DMS53 treated with DMSO at 0.1 percent for 48 hours (cell line): ENCODE data around the gene CERS6.
"Not testable (repeated sequence)": the region's sequence is repeated elsewhere in the genome, so short reads cannot be mapped to it uniquely, and the experiment has no call there.

ENCODE experiments used
- DNase-seq: peaks from one replicate; lab custom pipeline; 2025; ENCODE audit not compliant: unreplicated experiment; lab: John Stamatoyannopoulos, UW

Gene CERS6

GRCh38 chr2:168791140-168791539, 335.1 kb downstream of the CERS6 start:
- DNase-seq, result not testable (repeated sequence)

GRCh38 chr2:168793596-168793995, 337.5 kb downstream of the CERS6 start:
- no peak for DNase-seq

DNA sequence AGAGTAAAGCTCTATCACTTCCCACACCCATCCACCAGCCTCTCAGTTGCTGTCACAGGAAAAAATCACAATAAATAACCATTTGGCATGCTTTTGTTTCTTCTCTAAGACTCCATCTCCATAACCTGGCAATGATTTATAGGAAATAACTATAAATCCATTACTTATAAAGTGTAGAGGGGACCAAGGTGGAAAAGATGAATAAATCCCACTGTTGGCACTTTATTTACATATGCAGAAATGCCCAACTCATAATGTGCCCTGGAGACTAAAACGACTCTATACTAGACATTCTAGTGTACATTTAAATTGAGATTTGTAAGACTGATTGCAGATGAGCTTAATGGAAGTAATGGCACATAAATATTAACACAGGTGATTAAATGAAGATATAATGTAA, 338.9 kb downstream of the CERS6 start:
- no peak for DNase-seq

- DNase-seq, result peak; percentile 48
Observed at GRCh38 chr2:168796090-168796577, 340.1 kb downstream of the CERS6 start.

DNA sequence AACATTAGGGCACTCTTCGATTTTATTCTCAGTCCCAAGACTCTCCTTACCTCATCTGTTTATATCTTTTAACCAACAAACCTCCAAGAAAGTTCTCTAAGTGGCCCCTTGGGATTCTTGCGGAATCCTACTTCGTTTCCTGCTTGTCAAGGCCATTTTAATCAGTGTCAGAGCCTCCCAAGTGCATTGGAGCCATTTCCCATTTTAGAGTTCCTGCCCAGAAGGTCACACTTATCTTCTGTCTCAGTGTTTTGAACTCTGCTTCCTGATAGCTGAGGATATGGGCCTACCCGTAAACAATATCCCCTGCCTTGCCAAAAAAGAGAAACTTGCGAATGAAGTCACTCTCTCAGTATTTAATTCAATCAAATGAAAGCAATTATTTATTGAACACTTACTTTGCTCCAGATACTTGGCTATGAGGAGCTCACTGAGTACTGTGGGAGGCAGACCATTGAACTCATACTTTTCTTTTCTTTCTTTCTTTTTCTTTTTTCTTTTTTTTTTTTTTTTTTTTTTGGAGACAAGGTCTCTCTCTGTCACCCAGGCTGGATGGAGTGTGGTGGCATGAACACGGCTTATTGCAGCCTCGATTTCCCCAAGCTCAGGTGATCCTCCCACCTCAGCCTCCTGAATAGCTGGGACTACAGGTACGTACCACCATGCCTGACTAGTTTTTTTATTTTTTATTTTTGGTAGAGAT, 340.7 kb downstream of the CERS6 start:
- no peak for DNase-seq

DNA sequence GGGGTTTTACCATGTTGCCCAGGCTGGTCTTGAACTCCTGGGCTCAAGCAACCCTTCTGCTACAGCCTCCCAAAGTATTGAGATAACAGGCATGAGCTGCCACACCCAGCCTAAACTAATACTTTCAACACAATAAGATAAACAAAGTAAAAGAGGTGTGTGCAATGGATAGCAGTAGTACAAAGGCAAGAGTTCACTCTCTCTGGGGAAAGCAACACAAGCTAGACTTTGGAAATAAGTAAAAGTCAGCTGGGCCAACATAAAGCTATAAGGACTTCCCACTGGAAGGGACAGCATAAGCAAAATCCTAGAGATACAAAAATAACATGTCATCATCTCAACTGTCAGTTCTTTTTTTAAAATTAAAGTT, 341.2 kb downstream of the CERS6 start:
- no peak for DNase-seq

- no peak for DNase-seq
Observed at GRCh38 chr2:168798076-168798887, 342.2 kb downstream of the CERS6 start.

- no peak for DNase-seq
Observed at GRCh38 chr2:168798888-168799410, 342.9 kb downstream of the CERS6 start.

DNA sequence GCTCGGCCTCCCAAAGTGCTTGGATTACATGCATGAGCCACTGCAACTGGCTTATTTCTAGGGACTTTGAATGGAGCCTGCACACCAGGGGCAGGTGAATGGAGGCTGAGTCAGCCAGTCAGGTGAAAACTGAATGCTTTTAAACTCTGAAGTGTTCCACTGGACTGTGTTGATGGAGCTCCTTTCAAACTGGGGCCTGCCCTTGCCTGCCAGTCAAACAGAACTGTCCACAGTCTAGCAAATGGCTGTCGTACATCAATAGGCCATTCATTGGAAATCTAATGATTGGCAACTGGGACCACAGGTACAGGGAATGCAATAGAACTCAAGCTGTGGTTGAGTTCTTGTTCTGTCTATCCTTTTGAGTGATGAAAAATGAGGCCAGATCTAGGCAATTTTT, 345.4 kb downstream of the CERS6 start:
- DNase-seq, result no peak

DNA sequence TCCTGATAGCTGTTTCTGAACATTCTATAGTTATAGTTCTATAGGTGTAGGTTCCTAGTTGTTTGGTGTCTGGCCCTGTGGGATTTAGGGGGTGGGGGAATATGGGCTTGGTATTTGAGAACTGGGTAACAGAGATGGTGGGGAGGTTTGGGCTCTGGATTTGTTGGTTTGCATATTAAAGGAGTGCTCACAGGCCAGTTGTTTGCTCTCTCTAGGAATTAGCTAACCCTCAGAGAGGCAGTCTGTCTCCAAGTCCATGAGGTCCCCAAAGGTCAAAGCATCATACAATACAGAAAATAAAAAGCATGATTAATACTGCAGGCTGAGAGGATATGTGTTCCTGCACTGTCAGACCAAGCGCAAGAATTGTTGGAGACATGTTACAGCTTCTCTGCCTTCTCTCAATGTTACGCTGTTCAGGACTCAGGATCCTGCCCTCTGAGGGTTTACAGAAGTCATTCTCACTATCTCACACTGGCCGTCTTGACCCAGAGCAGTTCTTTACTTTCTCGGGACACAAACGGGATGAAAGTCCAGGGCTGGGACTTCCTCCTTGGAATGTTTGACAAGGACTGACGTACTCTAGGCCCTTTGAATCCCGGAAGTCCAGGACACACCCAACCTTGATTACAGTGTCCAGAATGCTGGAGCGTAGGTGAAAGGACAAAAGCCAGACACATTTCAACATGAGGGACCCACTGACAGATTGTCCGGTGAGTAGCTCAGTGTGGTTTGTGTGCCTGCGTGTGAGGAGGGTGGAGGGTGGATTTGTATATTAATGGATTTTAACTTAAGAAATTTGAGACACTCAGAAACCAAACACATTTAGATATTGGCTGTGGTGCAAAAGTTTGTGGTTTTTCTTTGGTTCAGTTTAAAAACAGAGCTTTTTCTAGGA, 346.1 kb downstream of the CERS6 start, which contains the start of gene NOSTRIN:
TSS of gene NOSTRIN (plus strand) at position 677 of the 898 bp plus-strand sequence. CDS start at position 687, 10 bp downstream.
- no peak for DNase-seq

DNA sequence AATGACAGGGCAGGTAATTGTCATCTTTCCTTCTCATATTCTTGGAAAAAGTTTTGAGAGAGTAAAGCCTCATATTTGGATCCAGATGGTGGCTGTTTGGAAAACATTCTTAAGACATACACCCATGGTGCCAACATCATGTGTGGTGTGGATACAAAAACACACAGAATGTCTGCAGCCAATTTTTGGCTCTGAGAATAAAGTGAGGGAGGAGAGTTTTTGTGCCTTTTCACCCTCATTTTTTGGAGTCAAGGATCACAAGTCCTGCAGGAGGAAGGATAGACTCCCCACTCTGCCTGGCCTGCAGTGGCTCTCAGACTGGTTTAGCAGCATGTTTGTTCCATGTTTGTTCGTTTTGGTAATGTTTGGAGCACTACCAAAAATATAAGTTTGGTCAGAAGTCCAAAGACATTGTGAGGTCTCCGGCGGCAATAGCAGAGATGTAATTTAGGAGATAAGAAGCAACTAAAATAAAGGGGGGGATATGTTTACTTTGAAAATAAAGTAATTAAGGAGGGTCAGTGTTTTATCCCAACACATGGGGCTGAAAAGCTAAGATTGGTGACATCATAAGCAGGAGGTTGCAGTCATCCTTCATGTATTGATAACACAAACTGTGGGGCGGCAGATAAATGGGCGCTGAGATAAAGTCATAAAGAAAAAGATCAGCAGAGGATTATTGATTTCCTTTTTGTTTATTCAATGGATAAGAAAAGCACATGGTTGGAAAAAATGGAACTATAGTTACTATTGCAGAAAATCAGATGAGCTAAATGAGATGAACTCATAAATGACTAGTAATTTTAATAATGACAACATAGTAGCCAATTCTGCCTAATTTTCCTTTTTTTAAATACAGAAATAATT, 347.0 kb downstream of the CERS6 start:
- DNase-seq, result no peak

- no peak for DNase-seq
Observed at GRCh38 chr2:168804214-168804613, 348.1 kb downstream of the CERS6 start.

DNA sequence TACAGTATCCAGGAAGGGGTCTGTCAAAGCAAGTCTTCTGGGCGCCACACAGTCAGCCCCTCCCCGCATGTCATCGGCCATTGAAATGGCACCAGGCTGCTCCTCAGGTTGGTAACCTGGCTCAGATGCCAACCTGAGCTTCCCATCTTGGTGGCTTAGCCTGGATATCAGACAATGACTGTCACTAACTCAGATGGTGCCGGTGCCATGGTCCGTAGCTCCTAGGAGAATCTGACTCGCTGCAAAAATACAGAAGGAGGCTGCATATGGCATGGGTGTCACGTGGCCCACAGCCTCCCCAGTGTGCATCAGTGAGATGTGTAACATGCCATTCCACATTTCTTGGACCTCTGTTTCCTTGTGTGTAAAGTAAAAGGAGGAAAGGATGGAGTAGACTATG, 349.5 kb downstream of the CERS6 start:
- no peak for DNase-seq

GRCh38 chr2:168809537-168809936, 353.5 kb downstream of the CERS6 start:
- no peak for DNase-seq

DNA sequence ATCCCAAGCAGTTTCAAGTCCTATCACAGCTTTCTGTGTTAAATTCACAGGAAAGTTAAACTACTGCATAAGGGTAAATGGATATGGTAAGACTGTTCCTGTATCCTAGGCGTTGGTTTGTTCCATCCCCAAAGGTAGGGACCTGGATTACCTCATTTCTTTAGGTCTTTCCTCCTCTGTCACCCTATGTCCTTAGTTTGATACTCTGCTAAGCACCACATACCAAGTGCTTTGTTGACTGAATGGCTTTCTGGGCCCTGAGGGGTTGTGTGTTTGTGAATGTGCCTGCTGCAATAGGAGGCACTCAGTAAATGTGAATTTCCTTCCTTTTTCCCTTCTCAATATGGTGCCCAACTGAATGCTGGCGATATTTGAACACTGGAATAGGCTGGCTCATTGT, 354.2 kb downstream of the CERS6 start:
- no peak for DNase-seq

DNA sequence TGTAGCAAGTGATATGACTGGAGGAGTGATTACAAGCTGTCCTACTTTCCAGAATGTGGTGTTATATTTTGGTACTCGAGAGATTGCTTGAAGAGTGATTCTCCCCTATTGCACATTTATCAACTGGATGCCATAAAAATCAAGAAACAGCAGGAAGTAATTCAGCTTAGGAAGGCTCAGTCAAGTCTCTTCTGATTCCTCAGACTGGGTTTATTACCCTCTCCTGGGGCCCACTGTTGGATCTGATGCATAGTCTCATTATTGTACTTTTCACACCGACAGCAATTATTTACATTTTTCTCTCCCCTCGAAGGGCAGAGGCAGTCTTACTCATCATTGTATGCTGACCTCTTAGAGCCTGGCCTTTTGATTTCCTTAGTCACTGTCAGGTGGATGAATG, 355.6 kb downstream of the CERS6 start:
- no peak for DNase-seq

GRCh38 chr2:168814046-168814445, 358.0 kb downstream of the CERS6 start:
- DNase-seq, result peak; percentile 68

- DNase-seq, result no peak
Observed at GRCh38 chr2:168814939-168815907, 359.2 kb downstream of the CERS6 start.

DNA sequence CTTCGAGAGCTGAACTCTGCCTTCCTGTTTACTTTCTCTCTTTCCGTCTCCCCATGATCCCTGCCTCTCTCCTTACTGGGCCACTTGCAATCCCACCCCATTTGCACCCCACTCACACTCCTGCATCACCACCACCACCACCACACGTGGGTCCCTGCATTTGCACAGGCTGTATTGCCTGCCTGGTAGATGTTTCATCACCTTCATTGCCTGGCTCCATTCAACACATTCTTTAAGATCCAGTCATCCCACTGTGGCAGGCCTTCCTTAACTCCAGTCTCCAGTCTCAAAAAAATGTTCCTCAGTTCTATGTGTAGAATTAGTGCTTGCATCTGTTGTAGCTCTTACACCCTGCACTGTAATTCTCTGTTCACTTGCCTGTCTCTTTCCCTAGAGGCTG, 360.3 kb downstream of the CERS6 start:
- no peak for DNase-seq
